A549 treated with RU486 at 1 μM for 4 hours (cell line): ENCODE results near the gene PPP4R1. TPM values are rescaled to one million over a fixed set of nuclear protein-coding genes. Genes with fewer than 3 reads are reported as not detected.

Experiments
- total RNA-seq: library from RNA; stranded (reverse); fragments of 200-300 nt; extraction: Qiagen RNA extraction; gene quantifications from 5 replicates; pipeline ENCODE4 v1.2.3, GENCODE V29; 2022; ENCODE audit warnings: low read depth

The PPP4R1 gene, protein sequence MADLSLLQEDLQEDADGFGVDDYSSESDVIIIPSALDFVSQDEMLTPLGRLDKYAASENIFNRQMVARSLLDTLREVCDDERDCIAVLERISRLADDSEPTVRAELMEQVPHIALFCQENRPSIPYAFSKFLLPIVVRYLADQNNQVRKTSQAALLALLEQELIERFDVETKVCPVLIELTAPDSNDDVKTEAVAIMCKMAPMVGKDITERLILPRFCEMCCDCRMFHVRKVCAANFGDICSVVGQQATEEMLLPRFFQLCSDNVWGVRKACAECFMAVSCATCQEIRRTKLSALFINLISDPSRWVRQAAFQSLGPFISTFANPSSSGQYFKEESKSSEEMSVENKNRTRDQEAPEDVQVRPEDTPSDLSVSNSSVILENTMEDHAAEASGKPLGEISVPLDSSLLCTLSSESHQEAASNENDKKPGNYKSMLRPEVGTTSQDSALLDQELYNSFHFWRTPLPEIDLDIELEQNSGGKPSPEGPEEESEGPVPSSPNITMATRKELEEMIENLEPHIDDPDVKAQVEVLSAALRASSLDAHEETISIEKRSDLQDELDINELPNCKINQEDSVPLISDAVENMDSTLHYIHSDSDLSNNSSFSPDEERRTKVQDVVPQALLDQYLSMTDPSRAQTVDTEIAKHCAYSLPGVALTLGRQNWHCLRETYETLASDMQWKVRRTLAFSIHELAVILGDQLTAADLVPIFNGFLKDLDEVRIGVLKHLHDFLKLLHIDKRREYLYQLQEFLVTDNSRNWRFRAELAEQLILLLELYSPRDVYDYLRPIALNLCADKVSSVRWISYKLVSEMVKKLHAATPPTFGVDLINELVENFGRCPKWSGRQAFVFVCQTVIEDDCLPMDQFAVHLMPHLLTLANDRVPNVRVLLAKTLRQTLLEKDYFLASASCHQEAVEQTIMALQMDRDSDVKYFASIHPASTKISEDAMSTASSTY
- 36.3 to 44.6 TPM (median 40.8 TPM) in 5 replicates for total RNA-seq

DNA sequence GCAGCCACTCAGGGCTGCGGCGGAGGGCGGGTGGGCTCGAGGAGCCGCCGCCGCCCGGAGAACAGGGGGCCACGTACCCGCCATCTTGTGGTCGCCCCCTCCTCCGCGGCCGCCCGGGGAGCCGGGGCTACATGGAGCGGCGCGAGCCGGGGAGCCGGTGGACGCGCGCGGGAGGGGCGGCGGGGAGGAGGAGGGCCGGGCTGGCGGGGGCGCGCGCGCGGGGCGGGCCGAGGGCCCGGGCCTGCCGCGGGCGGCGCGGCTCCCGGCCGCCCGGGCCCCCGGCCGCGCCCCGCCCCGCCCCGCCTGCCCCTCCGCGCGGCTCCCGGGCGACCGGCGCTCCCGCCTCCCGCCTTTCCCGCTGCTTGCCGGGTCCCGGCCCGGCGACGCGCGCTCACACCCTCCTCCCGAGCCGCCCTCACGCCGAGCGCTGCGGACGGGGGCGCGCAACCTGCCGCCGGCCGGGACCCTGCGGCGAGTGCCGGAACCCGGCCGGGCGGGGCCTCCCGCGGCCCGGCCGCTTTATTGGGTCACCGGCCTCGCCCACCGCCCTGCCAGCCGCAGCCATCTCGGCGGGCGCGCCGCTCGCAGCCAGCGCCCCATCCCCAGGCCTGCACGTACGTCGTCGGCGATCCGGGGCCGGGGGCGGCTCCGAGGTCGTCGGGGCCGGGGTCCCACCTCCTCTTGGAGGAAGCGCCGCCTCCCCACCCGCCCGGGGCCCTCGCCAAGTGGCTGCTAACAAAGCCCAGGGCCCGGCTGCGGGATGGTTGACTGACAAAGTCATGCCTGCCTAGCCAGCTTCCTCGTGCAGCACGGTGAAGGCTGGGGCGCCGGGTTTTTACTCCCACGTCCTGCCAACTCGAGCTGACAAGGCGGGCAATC, at the start of gene PPP4R1:
PPP4R1 (minus strand) TSS at position 159 of the 879 bp plus-strand sequence; CDS start at position 84, 75 bp downstream.

Other genes with a start within 250 kb of the PPP4R1 start
- gene RALBP1, start 139.0 kb downstream of the PPP4R1 start, total RNA-seq: 21.3 to 33.0 TPM (median 29.7 TPM) in 5 replicates
- 22.1 to 33.5 TPM (median 28.0 TPM) in 5 replicates for gene RAB31, start 93.7 kb upstream of the PPP4R1 start, total RNA-seq